Stimulated activated CD8-positive, alpha-beta memory T cell treated with anti-CD3 and anti-CD28 coated beads, Interleukin-12 subunit alpha, Interleukin-12 subunit beta, amount 100 ng/mL, for 24 hours (primary cell): ENCODE data around the gene CUL1.

Experiments
- DNase-seq: peaks from one replicate; pipeline ENCODE4 v3.0.0-alpha.2; 2020; ENCODE audit errors: extremely low read depth

CUL1 gene

GRCh38 chr7:148804343-148805235 is 105.9 kb downstream of the CUL1 start:
- DNase-seq, result no peak

DNA sequence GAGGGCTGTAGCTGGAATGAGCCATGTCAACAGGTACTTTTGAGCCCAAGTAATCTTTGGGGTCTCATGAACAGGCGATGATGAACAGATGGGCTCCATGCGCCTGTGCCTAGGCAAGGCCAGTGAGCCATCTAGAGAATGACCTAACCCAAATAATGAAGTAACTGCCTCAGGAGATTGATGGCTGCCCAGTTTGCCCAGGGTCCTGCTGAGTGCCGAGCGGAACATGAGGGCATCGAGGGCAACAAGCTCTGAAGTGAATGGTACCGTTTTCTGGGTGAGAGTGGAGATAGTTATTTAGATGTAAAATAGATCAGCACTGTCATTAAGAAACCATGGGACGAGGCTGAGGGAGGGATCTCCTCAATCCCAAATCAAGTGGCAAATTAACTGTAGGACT is 107.5 kb downstream of the CUL1 start:
- DNase-seq, result no peak

GRCh38 chr7:148807436-148807835 is 108.7 kb downstream of the CUL1 start:
- no peak for DNase-seq

- no peak for DNase-seq
Measured at GRCh38 chr7:148809856-148810255, 111.2 kb downstream of the CUL1 start.

GRCh38 chr7:148811892-148812291 is 113.2 kb downstream of the CUL1 start:
- DNase-seq, result no peak

GRCh38 chr7:148813890-148814289 is 115.2 kb downstream of the CUL1 start:
- DNase-seq, result no peak

GRCh38 chr7:148814922-148815559 is 116.3 kb downstream of the CUL1 start:
- no peak for DNase-seq

GRCh38 chr7:148815612-148816011 is 116.9 kb downstream of the CUL1 start:
- DNase-seq, result no peak

DNA sequence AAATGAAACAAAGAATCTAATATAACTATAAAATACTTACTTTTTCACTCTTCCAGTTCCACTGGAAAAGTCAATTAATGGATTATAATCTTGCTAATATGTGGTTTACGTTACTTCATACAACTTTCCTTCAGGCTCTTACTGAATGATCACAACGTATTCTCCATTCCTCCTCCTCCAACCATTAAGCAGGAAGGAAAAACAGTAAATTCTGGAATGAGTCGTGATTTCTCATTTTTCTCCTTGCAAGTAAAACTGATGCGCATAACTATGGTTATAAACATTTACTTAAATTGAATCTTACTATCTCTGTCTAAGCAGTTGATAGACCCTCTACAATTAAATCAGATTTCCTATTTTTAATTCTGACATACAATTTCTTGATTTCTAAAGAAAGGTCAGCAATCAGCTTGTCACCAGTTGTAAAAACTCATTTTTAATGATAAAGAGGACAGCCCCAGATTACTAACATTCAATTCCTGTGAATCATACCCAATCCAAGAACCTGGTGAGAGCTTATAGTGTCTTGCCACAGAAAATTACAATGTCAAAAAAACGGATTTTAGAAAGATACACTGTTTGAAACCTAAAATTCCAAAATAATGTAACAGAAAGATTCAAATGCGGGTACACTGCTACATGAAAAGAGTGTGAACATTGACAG is 121.1 kb downstream of the CUL1 start:
- no peak for DNase-seq

DNA sequence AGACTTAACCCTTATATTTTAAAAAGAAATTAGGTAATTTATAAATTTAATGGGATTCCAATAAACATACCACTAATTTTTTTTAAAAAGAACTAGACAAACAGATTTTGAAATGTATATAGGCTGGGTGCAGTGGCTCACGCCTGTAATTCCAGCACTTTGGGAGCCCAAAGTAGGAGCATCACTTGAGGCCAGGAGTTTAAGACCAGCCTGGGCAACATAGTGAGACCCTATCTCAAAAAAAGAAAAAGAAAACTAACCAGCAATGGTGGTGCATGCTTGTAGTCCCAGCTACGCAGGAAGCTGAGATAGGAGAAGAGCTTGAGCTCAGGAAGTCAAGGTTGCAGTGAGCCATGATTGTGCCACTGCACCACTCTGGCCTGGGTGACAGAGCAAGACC is 122.7 kb downstream of the CUL1 start:
- DNase-seq, result no peak

GRCh38 chr7:148824864-148825263 is 126.2 kb downstream of the CUL1 start:
- no peak for DNase-seq

DNA sequence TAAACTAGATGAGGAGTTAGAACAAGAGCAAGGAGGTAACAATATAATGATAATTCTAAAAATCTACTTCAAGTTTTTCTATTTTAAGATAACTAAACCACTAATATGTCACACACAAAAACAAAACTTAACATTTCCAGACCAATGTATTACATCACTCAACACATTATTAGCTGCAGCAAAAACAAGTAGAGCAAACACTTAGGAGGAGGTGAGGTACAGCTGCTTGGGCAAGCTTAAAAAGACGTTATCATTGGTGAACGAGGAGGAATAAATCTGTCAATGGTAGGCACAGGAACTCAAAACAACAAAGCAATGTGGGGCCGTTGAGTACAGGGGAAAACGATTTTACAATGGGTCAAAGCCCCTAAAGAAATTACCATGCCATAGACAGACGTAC is 126.6 kb downstream of the CUL1 start:
- no peak for DNase-seq

- DNase-seq, result no peak
Measured at GRCh38 chr7:148828965-148829364, 130.3 kb downstream of the CUL1 start.

- no peak for DNase-seq
Measured at GRCh38 chr7:148830897-148831692, 132.4 kb downstream of the CUL1 start.

GRCh38 chr7:148831782-148832181 is 133.1 kb downstream of the CUL1 start:
- DNase-seq, result no peak

DNA sequence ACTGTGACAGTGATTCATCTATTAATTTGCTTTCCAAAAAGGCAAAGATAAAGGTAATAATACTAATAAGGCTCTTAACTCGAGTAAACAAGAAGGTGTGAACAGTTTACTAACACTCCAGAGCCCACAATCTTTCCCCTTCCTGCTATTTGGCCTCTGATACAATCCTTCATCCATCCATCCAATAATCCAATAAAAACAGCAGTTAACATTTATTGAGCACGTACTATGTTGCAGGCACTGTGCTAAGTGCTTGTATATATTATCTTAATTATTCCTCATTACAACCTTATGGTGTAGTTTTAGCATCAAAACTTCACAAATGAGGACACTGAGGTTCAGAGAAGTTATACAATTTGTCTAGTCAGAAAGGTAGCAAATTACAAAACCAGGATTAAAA is 135.9 kb downstream of the CUL1 start:
- DNase-seq, result no peak

- DNase-seq, result no peak
Measured at GRCh38 chr7:148835854-148836253, 137.2 kb downstream of the CUL1 start.

GRCh38 chr7:148838905-148839304 is 140.2 kb downstream of the CUL1 start:
- no peak for DNase-seq

GRCh38 chr7:148847815-148848734 is 149.4 kb downstream of the CUL1 start:
- no peak for DNase-seq

DNA sequence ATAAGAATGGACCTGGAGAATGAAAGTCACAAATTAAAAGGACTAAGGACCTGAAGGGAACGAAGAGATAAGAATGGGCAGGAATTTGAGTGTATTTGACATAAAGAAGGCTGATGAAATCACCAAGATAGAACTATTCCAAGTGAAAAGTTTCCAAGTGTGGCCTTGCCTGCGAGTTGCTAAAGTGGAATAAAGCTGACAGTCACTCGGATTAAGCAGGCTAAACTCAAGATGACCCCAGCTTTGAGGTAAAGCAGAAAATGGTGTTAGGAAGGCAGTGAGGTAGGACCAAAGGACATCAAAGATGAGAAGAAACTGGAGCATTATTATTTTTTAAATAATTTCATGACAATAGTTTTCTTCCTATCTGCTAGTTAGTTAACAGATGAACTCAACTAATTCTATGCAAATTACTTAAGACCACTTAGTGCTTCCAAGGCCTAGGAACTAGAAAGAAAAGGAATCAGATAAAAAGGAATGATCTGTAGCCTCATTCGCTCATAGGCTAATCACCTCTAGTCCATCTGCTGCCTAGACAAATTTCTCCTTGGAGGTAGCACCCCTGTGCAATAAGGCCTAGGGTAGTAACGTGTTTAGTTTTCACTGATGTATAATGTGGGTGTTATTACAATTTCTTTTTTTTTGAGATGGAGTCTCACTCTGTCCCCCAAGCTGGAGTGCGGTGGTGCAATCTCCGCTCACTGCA is 150.8 kb downstream of the CUL1 start:
- no peak for DNase-seq
